Lung (tissue), 12 donors: ENCODE results near the gene DISC1. TPM values are rescaled to one million over a fixed set of nuclear protein-coding genes. Genes with fewer than 3 reads are reported as not detected.

Source experiments
- ATAC-seq: fragments of 200-7000 bp; cut with Tn5 transposase; one replicate; pipeline ENCODE4 v1.9.1; 2020; ENCODE audit warnings: moderate number of reproducible peaks; ENCODE audit not compliant: insufficient read depth, low FRiP score
- DNase-seq, 3 donors: peaks; one replicate each; pipeline ENCODE4 v3.0.0-alpha.2; 2013 to 2017
- H3K27ac ChIP-seq, 2 donors: one replicate each; pipeline ENCODE4 v1.5.1; 2013; ENCODE audit warnings: mild to moderate bottlenecking in 2 of 2, moderate library complexity in 2 of 2, control low read depth in 1 of 2, inconsistent platforms in 1 of 2, low read depth in 1 of 2, low read length in 1 of 2
- H3K27me3 ChIP-seq, 3 donors: one replicate each; pipeline ENCODE4 v1.5.1; 2013; ENCODE audit warnings: low read length in 2 of 3; ENCODE audit not compliant: control insufficient read depth in 3 of 3, insufficient read depth in 3 of 3
- H3K36me3 ChIP-seq, 4 donors: one replicate each; pipeline ENCODE4 v1.5.1; 2013; ENCODE audit warnings: low read length in 4 of 4, mild to moderate bottlenecking in 1 of 4, moderate library complexity in 1 of 4; ENCODE audit not compliant: control insufficient read depth in 4 of 4, insufficient read depth in 4 of 4
- H3K4me1 ChIP-seq, 5 donors: one replicate each; pipeline ENCODE4 v1.5.1; 2013; ENCODE audit warnings: low read length in 5 of 5, mild to moderate bottlenecking in 2 of 5, moderate library complexity in 1 of 5; ENCODE audit not compliant: control insufficient read depth in 5 of 5, insufficient read depth in 5 of 5
- H3K4me3 ChIP-seq: one replicate; pipeline ENCODE4 v1.5.1; 2013; ENCODE audit warnings: mild to moderate bottlenecking, control low read depth, moderate library complexity
- H3K9ac ChIP-seq, 2 donors: one replicate each; pipeline ENCODE4 v1.5.1; 2013; ENCODE audit warnings: low read length in 2 of 2, control low read depth in 1 of 2; ENCODE audit not compliant: insufficient read depth in 1 of 2
- H3K9me3 ChIP-seq, 4 donors: one replicate each; pipeline ENCODE4 v1.5.1; 2013; ENCODE audit warnings: low read length in 3 of 4, mild to moderate bottlenecking in 1 of 4, moderate library complexity in 1 of 4; ENCODE audit not compliant: control insufficient read depth in 4 of 4, insufficient read depth in 3 of 4
- CTCF ChIP-seq: IDR thresholded peaks from 2 replicates; pipeline ENCODE4 v1.5.1; 2012; ENCODE audit warnings: mild to moderate bottlenecking; ENCODE audit errors: control extremely low read depth, extremely low read depth
- WGBS, 2 donors: extraction: QIAGEN DNeasy Blood & Tissue Kit; methylation state at CpG; one replicate each; pipeline ENCODE4 v1.1.7; 2013; 5-methylcytosine and 5-hydroxymethylcytosine counted together
- polyA plus RNA-seq, 2 donors: library from polyadenylated mRNA; stranded (reverse); fragments of 200-250 nt; gene quantifications; one replicate each; pipeline ENCODE4 v1.2.1, GENCODE V29; 2013
- total RNA-seq, 2 donors: library from RNA; depleted of rRNA in 1 of 2; stranded (reverse); fragments of >200 nt in 1 of 2; gene quantifications; one replicate each; pipeline ENCODE4 v1.2.1, GENCODE V29; 2014 to 2021
- donor health status: control.
- donor health status: control.
- donor health status: Bipolar disorder and iron deficiency.
- donor health status: healthy.
- donor health status: DM: yes; HTN: yes; CAD: no.

Gene DISC1
- total and polyA plus RNA-seq, 4 donors = 0.98 to 32.9 (median 6.1) TPM

- no peak for ATAC-seq
- DNase-seq = no peak
- Histone ChIP-seq H3K4me1 (peaks cover 0 to 17% (median 7%) of the 10 kb centered on the region in 5 donors), H3K27ac (no peak overlapping the region), H3K36me3 (no peaks in the 10 kb centered on the region), H3K4me3 (no peak overlapping the region), H3K9ac (no peak overlapping the region), H3K27me3 (no peaks in the 10 kb centered on the region), H3K9me3 (no peaks in the 10 kb centered on the region)
- WGBS, 2 donors = 39 to 94% methylated on average over 2 of the region's 2 CpGs
- TF ChIP-seq CTCF = no peak
Observed at GRCh38 chr1:231827337-231828105, 200.9 kb downstream of the DISC1 start.

GRCh38 chr1:231828182-231828920 is 201.8 kb downstream of the DISC1 start:
- H3K4me1 ChIP-seq = peaks cover 0 to 16% (median 7%) of the 10 kb centered on the region in 5 donors
- H3K9me3 ChIP-seq = no peaks in the 10 kb centered on the region
- H3K36me3 ChIP-seq = no peaks in the 10 kb centered on the region
- H3K27me3 ChIP-seq = no peaks in the 10 kb centered on the region
- ATAC-seq = peak; percentile 53
- peak overlapping the region in 1 of 2 donors; percentile 45 for H3K27ac ChIP-seq
- peak; percentile 28 to 54 (median 34) for DNase-seq
- TF ChIP-seq CTCF = no peak
- WGBS, 2 donors = 59 to 74% methylated on average over 5 of the region's 5 CpGs
- no peak overlapping the region for H3K4me3 ChIP-seq
- H3K9ac ChIP-seq = no peak overlapping the region

DNA sequence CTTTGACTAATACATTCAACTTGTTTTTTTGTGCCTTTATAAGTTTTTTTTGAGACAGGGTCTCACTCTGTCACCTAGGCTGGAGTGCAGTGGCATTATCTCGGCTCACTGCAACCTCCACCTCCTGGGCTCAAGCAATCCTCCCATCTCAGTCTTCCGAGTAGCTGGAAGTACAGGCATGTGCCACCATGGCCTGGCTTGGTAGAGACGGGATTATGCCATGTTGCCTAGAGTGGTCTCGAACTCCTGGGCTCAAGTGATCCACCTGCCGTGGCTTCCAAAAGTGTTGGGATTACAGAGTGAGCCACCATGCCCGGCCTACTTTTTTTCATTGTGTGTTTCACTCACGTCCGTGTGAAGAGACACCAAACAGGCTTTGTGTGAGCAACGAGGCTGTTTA is 202.7 kb downstream of the DISC1 start:
- no peak overlapping the region for H3K9ac ChIP-seq
- WGBS, 2 donors = 85 to 87% methylated on average over 9 of the region's 9 CpGs
- ATAC-seq = no peak
- no peaks in the 10 kb centered on the region for H3K36me3 ChIP-seq
- no peaks in the 10 kb centered on the region for H3K27me3 ChIP-seq
- DNase-seq = no peak
- no peak for TF ChIP-seq CTCF
- H3K4me1 ChIP-seq = peaks cover 0 to 11% (median 7%) of the 10 kb centered on the region in 5 donors
- no peak overlapping the region for H3K27ac ChIP-seq
- no peak overlapping the region for H3K4me3 ChIP-seq
- H3K9me3 ChIP-seq = no peaks in the 10 kb centered on the region
